HL-60 (cell line): Measurements from ENCODE around the gene CDC5L.

ENCODE experiments used
- GABPA ChIP-seq: IDR thresholded peaks from 2 replicates; pipeline ENCODE4 v1.6.1; 2012; ENCODE audit warnings: low read depth
- POLR2AphosphoS5 ChIP-seq: IDR thresholded peaks from 2 replicates; pipeline ENCODE4 v1.6.1; 2012; ENCODE audit warnings: low read depth
- SPI1 ChIP-seq: IDR thresholded peaks from 2 replicates; pipeline ENCODE4 v1.6.1; 2012; ENCODE audit warnings: low read depth, mild to moderate bottlenecking, borderline replicate concordance
- TF ChIP-seq, protein P1 (sequence below): IDR thresholded peaks from one replicate; pipeline ENCODE4 v1.5.1; 2011; ENCODE audit warnings: low read length, control low read depth, inconsistent platforms; ENCODE audit not compliant: insufficient read depth

DNA sequence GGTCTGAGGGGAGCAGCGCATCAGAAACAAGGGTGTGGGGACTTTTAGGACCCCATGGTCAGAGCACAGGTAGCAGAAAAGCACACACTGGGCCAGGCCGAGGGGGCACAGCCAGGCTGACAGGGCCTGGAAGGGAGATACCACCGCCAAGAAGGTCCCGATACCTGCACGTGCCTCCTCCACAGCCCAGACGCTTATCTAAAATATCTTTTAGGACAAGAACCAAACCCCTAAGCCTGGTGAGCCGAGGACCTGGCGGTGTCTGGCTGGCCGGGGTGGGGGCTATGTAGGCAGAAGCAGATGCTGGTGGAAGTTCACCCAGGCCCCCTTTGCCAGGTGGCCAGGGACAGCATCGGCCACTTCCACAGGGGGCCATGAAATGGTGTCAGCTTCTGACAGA, 89.3 kb downstream of the CDC5L start:
- TF ChIP-seq, protein P1, sequence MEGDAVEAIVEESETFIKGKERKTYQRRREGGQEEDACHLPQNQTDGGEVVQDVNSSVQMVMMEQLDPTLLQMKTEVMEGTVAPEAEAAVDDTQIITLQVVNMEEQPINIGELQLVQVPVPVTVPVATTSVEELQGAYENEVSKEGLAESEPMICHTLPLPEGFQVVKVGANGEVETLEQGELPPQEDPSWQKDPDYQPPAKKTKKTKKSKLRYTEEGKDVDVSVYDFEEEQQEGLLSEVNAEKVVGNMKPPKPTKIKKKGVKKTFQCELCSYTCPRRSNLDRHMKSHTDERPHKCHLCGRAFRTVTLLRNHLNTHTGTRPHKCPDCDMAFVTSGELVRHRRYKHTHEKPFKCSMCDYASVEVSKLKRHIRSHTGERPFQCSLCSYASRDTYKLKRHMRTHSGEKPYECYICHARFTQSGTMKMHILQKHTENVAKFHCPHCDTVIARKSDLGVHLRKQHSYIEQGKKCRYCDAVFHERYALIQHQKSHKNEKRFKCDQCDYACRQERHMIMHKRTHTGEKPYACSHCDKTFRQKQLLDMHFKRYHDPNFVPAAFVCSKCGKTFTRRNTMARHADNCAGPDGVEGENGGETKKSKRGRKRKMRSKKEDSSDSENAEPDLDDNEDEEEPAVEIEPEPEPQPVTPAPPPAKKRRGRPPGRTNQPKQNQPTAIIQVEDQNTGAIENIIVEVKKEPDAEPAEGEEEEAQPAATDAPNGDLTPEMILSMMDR: no peak
- TF ChIP-seq POLR2AphosphoS5: no peak
- TF ChIP-seq SPI1: no peak
- TF ChIP-seq GABPA: no peak
